Mucosa of stomach (tissue), 1 donor: ENCODE measurements around the gene IL1RAPL1.

Experiments used
- H3K27me3 ChIP-seq: one replicate; pipeline ENCODE4 v1.7.0; 2013; ENCODE audit warnings: mild to moderate bottlenecking, low read length; ENCODE audit not compliant: control insufficient read depth, insufficient read depth
- H3K36me3 ChIP-seq: one replicate; pipeline ENCODE4 v1.7.0; 2013; ENCODE audit warnings: low read length; ENCODE audit not compliant: control insufficient read depth, insufficient read depth
- H3K4me1 ChIP-seq: one replicate; pipeline ENCODE4 v1.7.0; 2013; ENCODE audit warnings: mild to moderate bottlenecking, low read length; ENCODE audit not compliant: control insufficient read depth, insufficient read depth
- H3K4me3 ChIP-seq: one replicate; pipeline ENCODE4 v1.7.0; 2013; ENCODE audit warnings: low read length
- H3K9ac ChIP-seq: one replicate; pipeline ENCODE4 v1.7.0; 2013; ENCODE audit warnings: mild to moderate bottlenecking, low read length, moderate library complexity
- H3K9me3 ChIP-seq: one replicate; pipeline ENCODE4 v1.7.0; 2013; ENCODE audit warnings: mild to moderate bottlenecking, low read length, moderate library complexity; ENCODE audit not compliant: control insufficient read depth
- donor health status: Pancreatic carcinoma.

Gene IL1RAPL1

GRCh38 chrX:28589046-28589445, 1.8 kb downstream of the IL1RAPL1 start:
- no peak overlapping the region for H3K9ac ChIP-seq

GRCh38 chrX:28590396-28590795, 3.1 kb downstream of the IL1RAPL1 start:
- Histone ChIP-seq H3K4me1 (no peaks in the 10 kb centered on the region), H3K9ac (no peak overlapping the region), H3K4me3 (no peak overlapping the region), H3K36me3 (no peaks in the 10 kb centered on the region), H3K27me3 (peaks cover 12% of the 10 kb centered on the region), H3K9me3 (no peaks in the 10 kb centered on the region)

More at GRCh38 chrX:28589046-28589445, 1.8 kb downstream of the IL1RAPL1 start:
- Histone ChIP-seq H3K4me3 (no peak overlapping the region), H3K27me3 (peaks cover 12% of the 10 kb centered on the region), H3K36me3 (no peaks in the 10 kb centered on the region), H3K4me1 (no peaks in the 10 kb centered on the region), H3K9me3 (no peaks in the 10 kb centered on the region)

- Histone ChIP-seq H3K9me3 (no peaks in the 10 kb centered on the region), H3K4me1 (no peaks in the 10 kb centered on the region), H3K4me3 (no peak overlapping the region), H3K36me3 (no peaks in the 10 kb centered on the region), H3K9ac (no peak overlapping the region), H3K27me3 (peaks cover 3% of the 10 kb centered on the region)
Measured at GRCh38 chrX:28591542-28591941, 4.3 kb downstream of the IL1RAPL1 start.

GRCh38 chrX:28595346-28595745, 8.1 kb downstream of the IL1RAPL1 start:
- Histone ChIP-seq H3K27me3 (no peaks in the 10 kb centered on the region), H3K4me1 (no peaks in the 10 kb centered on the region), H3K9ac (no peak overlapping the region), H3K36me3 (no peaks in the 10 kb centered on the region), H3K4me3 (no peak overlapping the region), H3K9me3 (no peaks in the 10 kb centered on the region)

GRCh38 chrX:28599957-28600356, 12.7 kb downstream of the IL1RAPL1 start:
- H3K4me1 ChIP-seq: no peaks in the 10 kb centered on the region
- no peaks in the 10 kb centered on the region for H3K36me3 ChIP-seq
- H3K4me3 ChIP-seq: no peak overlapping the region

GRCh38 chrX:28609003-28609402, 21.8 kb downstream of the IL1RAPL1 start:
- Histone ChIP-seq H3K9ac (no peak overlapping the region), H3K27me3 (no peaks in the 10 kb centered on the region), H3K4me3 (no peak overlapping the region), H3K9me3 (no peaks in the 10 kb centered on the region), H3K36me3 (no peaks in the 10 kb centered on the region), H3K4me1 (no peaks in the 10 kb centered on the region)

More at GRCh38 chrX:28599957-28600356, 12.7 kb downstream of the IL1RAPL1 start:
- no peak overlapping the region for H3K9ac ChIP-seq
- no peaks in the 10 kb centered on the region for H3K9me3 ChIP-seq
- no peaks in the 10 kb centered on the region for H3K27me3 ChIP-seq

- no peak overlapping the region for H3K4me3 ChIP-seq
- no peaks in the 10 kb centered on the region for H3K36me3 ChIP-seq
- H3K9me3 ChIP-seq: no peaks in the 10 kb centered on the region
- H3K27me3 ChIP-seq: no peaks in the 10 kb centered on the region
- H3K4me1 ChIP-seq: no peaks in the 10 kb centered on the region
- H3K9ac ChIP-seq: no peak overlapping the region
Measured at GRCh38 chrX:28609917-28610613, 22.8 kb downstream of the IL1RAPL1 start.

GRCh38 chrX:28610746-28611145, 23.5 kb downstream of the IL1RAPL1 start:
- Histone ChIP-seq H3K9me3 (no peaks in the 10 kb centered on the region), H3K4me1 (no peaks in the 10 kb centered on the region), H3K9ac (no peak overlapping the region), H3K36me3 (no peaks in the 10 kb centered on the region), H3K27me3 (no peaks in the 10 kb centered on the region), H3K4me3 (no peak overlapping the region)

- Histone ChIP-seq H3K36me3 (no peaks in the 10 kb centered on the region), H3K9me3 (no peaks in the 10 kb centered on the region), H3K9ac (no peak overlapping the region), H3K27me3 (no peaks in the 10 kb centered on the region), H3K4me1 (no peaks in the 10 kb centered on the region), H3K4me3 (no peak overlapping the region)
Measured at GRCh38 chrX:28613558-28613957, 26.3 kb downstream of the IL1RAPL1 start.

- no peaks in the 10 kb centered on the region for H3K27me3 ChIP-seq
- no peaks in the 10 kb centered on the region for H3K9me3 ChIP-seq
- no peaks in the 10 kb centered on the region for H3K4me1 ChIP-seq
- no peak overlapping the region for H3K9ac ChIP-seq
- H3K36me3 ChIP-seq: no peaks in the 10 kb centered on the region
- H3K4me3 ChIP-seq: no peak overlapping the region
Measured at GRCh38 chrX:28625223-28625622, 38.0 kb downstream of the IL1RAPL1 start.

- Histone ChIP-seq H3K27me3 (no peaks in the 10 kb centered on the region), H3K9me3 (no peaks in the 10 kb centered on the region), H3K9ac (no peak overlapping the region), H3K4me3 (no peak overlapping the region), H3K36me3 (no peaks in the 10 kb centered on the region), H3K4me1 (no peaks in the 10 kb centered on the region)
Measured at GRCh38 chrX:28626515-28626914, 39.3 kb downstream of the IL1RAPL1 start.

GRCh38 chrX:28628120-28628519, 40.9 kb downstream of the IL1RAPL1 start:
- no peaks in the 10 kb centered on the region for H3K36me3 ChIP-seq
- no peak overlapping the region for H3K9ac ChIP-seq
- H3K9me3 ChIP-seq: no peaks in the 10 kb centered on the region
- no peak overlapping the region for H3K4me3 ChIP-seq
- H3K4me1 ChIP-seq: no peaks in the 10 kb centered on the region
- H3K27me3 ChIP-seq: no peaks in the 10 kb centered on the region

- Histone ChIP-seq H3K4me1 (no peaks in the 10 kb centered on the region), H3K9ac (no peak overlapping the region), H3K27me3 (no peaks in the 10 kb centered on the region), H3K36me3 (no peaks in the 10 kb centered on the region), H3K9me3 (no peaks in the 10 kb centered on the region), H3K4me3 (no peak overlapping the region)
Measured at GRCh38 chrX:28638775-28639174, 51.5 kb downstream of the IL1RAPL1 start.
